GM12878 (cell line): ENCODE measurements around the gene SLC43A3. TPM values are rescaled to one million over a fixed set of nuclear protein-coding genes. Genes with fewer than 3 reads are reported as not detected.

Experiments used
- GABPA ChIP-seq: IDR thresholded peaks from 2 replicates; pipeline ENCODE4 v1.6.1; 2014; ENCODE audit warnings: antibody characterized with exemption, low read depth, mild to moderate bottlenecking, inconsistent platforms
- MEF2A ChIP-seq: IDR thresholded peaks from 2 replicates; pipeline ENCODE4 v1.6.1; 2011; ENCODE audit warnings: low read depth, mild to moderate bottlenecking, low read length, moderate library complexity; ENCODE audit not compliant: insufficient read depth
- POLR2AphosphoS2 ChIP-seq: IDR thresholded peaks from 2 replicates; pipeline ENCODE4 v1.6.1; 2011; ENCODE audit warnings: low read depth, mild to moderate bottlenecking, low read length, improper control_type of control experiment, moderate library complexity
- POLR2AphosphoS5 ChIP-seq: IDR thresholded peaks from 2 replicates; pipeline ENCODE4 v1.6.1; 2011; ENCODE audit warnings: mild to moderate bottlenecking, low read length, inconsistent platforms
- ZSCAN29 ChIP-seq: fragments of 450-650 bp; IDR thresholded peaks from 2 replicates; pipeline ENCODE4 v1.6.1; 2017; ENCODE audit warnings: mild to moderate bottlenecking, moderate library complexity
- polyA plus RNA-seq, 11 experiments: library from polyadenylated mRNA; depleted of rRNA in 4 of 11; unstranded in 6 of 11; stranded (reverse) in 5 of 11; fragments of >200 nt; fragmentation: Nextera tagmentation in 4 of 11; fragmentation: Illumina TruSeq in 1 of 11; extraction: Ambion mirVana in 4 of 11; extraction: Trizol in 1 of 11; gene quantifications; 1 replicate in 1 of 11; 2 replicates in 10 of 11; pipeline versions ENCODE4 v1.2.1 to v1.2.3, GENCODE V29; 2011 to 2016; ENCODE audit warnings: inconsistent platforms in 2 of 11, missing spikeins in 2 of 11, low read depth in 1 of 11
- total RNA-seq, 4 experiments: library from RNA; depleted of rRNA in 3 of 4; stranded (reverse); fragments of >200 nt in 3 of 4; fragmentation: Illumina TruSeq in 1 of 4; extraction: Trizol in 1 of 4; gene quantifications; 2 replicates each; pipeline versions ENCODE4 v1.2.1 to v1.2.3, GENCODE V29; 2013 to 2021
- TF ChIP-seq, protein P1 (sequence below): fragments of 450-650 bp; formaldehyde crosslinking; IDR thresholded peaks from 2 replicates; pipeline ENCODE4 v1.5.0; 2022; ENCODE audit warnings: mild to moderate bottlenecking, missing genetic modification characterization
- TF ChIP-seq, protein P2 (sequence below): IDR thresholded peaks from 2 replicates; pipeline ENCODE4 v1.6.1; 2011; ENCODE audit warnings: low read depth, mild to moderate bottlenecking, low read length, moderate library complexity, borderline replicate concordance; ENCODE audit errors: extremely low read depth

The SLC43A3 gene
- total and polyA plus RNA-seq, 10 of the 15 experiments (the other 5 are each of a cell fraction or from before 2014, with no cell fraction given), result 37.5 to 237 (median 132) TPM

DNA sequence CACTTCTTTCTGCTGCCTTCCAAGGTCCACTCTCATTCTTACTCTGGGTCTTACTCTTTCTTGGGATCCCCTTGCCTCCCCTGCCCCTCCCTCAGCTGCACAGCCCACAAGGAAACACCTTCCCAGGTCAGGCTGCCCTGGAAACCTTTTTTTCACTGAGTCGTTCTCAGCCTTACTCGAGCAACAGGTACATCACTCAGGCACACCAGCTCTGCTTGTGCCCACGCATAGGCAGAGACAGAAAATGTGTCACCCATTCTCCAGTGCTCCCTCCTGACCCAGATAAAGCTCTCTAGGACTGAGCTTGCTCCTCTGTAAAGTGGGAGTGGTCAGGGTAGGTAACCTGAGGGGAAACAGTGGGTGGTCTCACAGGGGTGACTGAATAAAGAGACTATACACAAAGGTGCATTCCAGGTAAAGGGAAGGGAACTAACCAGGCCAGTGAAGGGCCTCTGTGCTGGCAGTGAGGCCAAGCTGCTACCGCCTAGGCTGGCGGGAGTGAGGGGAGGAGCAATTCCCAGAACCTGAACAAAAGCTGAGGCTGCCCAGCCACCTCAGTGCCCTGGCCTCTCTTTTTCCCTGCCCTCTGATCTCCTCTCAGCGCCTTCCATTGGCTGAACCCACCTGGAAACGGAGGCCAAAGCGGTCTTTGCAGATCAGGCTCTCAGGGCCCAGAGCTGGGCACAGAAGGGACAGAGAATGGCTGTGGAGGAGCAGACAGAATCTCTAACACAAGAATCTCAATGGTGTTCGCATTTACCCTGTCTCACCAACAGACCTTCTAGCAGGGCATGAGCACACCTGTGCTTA lies 61.9 kb downstream of the SLC43A3 start (continued):
- TF ChIP-seq MEF2A (no peak), ZSCAN29 (no peak), POLR2AphosphoS2 (no peak), POLR2AphosphoS5 (no peak), GABPA (no peak)
- TF ChIP-seq, protein P1, sequence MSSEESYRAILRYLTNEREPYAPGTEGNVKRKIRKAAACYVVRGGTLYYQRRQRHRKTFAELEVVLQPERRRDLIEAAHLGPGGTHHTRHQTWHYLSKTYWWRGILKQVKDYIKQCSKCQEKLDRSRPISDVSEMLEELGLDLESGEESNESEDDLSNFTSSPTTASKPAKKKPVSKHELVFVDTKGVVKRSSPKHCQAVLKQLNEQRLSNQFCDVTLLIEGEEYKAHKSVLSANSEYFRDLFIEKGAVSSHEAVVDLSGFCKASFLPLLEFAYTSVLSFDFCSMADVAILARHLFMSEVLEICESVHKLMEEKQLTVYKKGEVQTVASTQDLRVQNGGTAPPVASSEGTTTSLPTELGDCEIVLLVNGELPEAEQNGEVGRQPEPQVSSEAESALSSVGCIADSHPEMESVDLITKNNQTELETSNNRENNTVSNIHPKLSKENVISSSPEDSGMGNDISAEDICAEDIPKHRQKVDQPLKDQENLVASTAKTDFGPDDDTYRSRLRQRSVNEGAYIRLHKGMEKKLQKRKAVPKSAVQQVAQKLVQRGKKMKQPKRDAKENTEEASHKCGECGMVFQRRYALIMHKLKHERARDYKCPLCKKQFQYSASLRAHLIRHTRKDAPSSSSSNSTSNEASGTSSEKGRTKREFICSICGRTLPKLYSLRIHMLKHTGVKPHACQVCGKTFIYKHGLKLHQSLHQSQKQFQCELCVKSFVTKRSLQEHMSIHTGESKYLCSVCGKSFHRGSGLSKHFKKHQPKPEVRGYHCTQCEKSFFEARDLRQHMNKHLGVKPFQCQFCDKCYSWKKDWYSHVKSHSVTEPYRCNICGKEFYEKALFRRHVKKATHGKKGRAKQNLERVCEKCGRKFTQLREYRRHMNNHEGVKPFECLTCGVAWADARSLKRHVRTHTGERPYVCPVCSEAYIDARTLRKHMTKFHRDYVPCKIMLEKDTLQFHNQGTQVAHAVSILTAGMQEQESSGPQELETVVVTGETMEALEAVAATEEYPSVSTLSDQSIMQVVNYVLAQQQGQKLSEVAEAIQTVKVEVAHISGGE, result no peak
- TF ChIP-seq, protein P2, sequence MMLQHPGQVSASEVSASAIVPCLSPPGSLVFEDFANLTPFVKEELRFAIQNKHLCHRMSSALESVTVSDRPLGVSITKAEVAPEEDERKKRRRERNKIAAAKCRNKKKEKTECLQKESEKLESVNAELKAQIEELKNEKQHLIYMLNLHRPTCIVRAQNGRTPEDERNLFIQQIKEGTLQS, result no peak
